Measurements from ENCODE around the gene ITGB6.

- TF ChIP-seq CTCF (IDR thresholded peaks at IDR 0.05; ENCODE audit: low read length) (no peak), EZH2 (IDR thresholded peaks at IDR 0.05; ENCODE audit: borderline replicate concordance, low read length) (no peak)
Observed at GRCh38 chr2:160241251-160242137, 41.4 kb upstream of the ITGB6 start.

All from OCI-LY1 (cell line).